Omental fat pad (tissue), 4 donors: Measurements from ENCODE around the gene MRPL39. TPM values are rescaled to one million over a fixed set of nuclear protein-coding genes. Genes with fewer than 3 reads are reported as not detected.

ENCODE experiments used
- ATAC-seq: fragments of 150-250 bp; one replicate; pipeline ENCODE4 v1.9.1; 2016; ENCODE audit warnings: mild to moderate bottlenecking, moderate library complexity; ENCODE audit not compliant: low FRiP score
- DNase-seq: peaks from one replicate; pipeline ENCODE4 v3.0.0-alpha.2; 2019; ENCODE audit warnings: low spot score
- CTCF ChIP-seq, 3 donors: fragments of 450-650 bp; IDR thresholded peaks; one replicate each; pipeline ENCODE4 v1.5.1; 2016 to 2017; ENCODE audit warnings: antibody characterized with exemption in 3 of 3, mild to moderate bottlenecking in 3 of 3, moderate library complexity in 2 of 3
- total RNA-seq, 4 donors: library from RNA; depleted of rRNA; stranded (reverse); fragments of >200 nt; gene quantifications; one replicate each; pipeline ENCODE4 v1.1.0, GENCODE V29; 2016

Gene MRPL39
- total RNA-seq, 4 donors from 2014 or later: 14.2 to 18.6 (median 14.9) TPM

- ATAC-seq (no peak), DNase-seq (no peak)
- TF ChIP-seq CTCF (IDR thresholded peaks at IDR 0.05): no peak
These were observed 56.7 kb downstream of the MRPL39 start for GRCh38 chr21:25550352-25551120.

GRCh38 chr21:25541042-25541441 lies 66.2 kb downstream of the MRPL39 start:
- ATAC-seq (no peak), DNase-seq (no peak)
- TF ChIP-seq CTCF (IDR thresholded peaks at IDR 0.05): no peak

- DNase-seq: no peak
- no peak for TF ChIP-seq CTCF (IDR thresholded peaks at IDR 0.05)
- ATAC-seq: no peak
These were observed 67.7 kb downstream of the MRPL39 start for GRCh38 chr21:25539606-25540005.

GRCh38 chr21:25537174-25537573 lies 70.1 kb downstream of the MRPL39 start:
- ATAC-seq (no peak), DNase-seq (no peak)
- no peak for TF ChIP-seq CTCF (IDR thresholded peaks at IDR 0.05)

GRCh38 chr21:25536752-25537151 lies 70.5 kb downstream of the MRPL39 start:
- no peak for TF ChIP-seq CTCF (IDR thresholded peaks at IDR 0.05)
- ATAC-seq: no peak
- DNase-seq: no peak

- no peak for TF ChIP-seq CTCF (IDR thresholded peaks at IDR 0.05)
- DNase-seq: no peak
- ATAC-seq: no peak
These were observed 71.4 kb downstream of the MRPL39 start for GRCh38 chr21:25535849-25536248.

Other genes starting within 250 kb of the MRPL39 start
- 10 to 100 TPM in 2 of 4 donors, 1 to 10 TPM in 2; 4.9 to 43.3 (median 11.6) TPM for gene JAM2, start 31.8 kb upstream of the MRPL39 start, total RNA-seq
- 100 to 1,000 TPM in 1 of 4 donors, 10 to 100 TPM in 3; 69.1 to 110 (median 94.1) TPM for gene ATP5PF, start 127.4 kb upstream of the MRPL39 start, total RNA-seq
- gene GABPA, start 127.5 kb upstream of the MRPL39 start, total RNA-seq: 10 to 100 TPM; 17.7 to 37.0 (median 20.2) TPM